Skeletal muscle tissue (tissue), 4 donors: ENCODE data around the gene SMG1. TPM values are rescaled to one million over a fixed set of nuclear protein-coding genes. Genes with fewer than 3 reads are reported as not detected.

Source experiments
- H3K27ac ChIP-seq: one replicate; pipeline ENCODE4 v1.7.0; 2013; ENCODE audit warnings: mild to moderate bottlenecking, low read depth, low read length, inconsistent platforms
- H3K27me3 ChIP-seq, 3 donors: one replicate each; pipeline ENCODE4 v1.7.0; 2013; ENCODE audit warnings: low read length in 3 of 3; ENCODE audit not compliant: control insufficient read depth in 3 of 3, insufficient read depth in 3 of 3
- H3K36me3 ChIP-seq, 3 donors: one replicate each; pipeline ENCODE4 v1.7.0; 2013; ENCODE audit warnings: low read length in 3 of 3; ENCODE audit not compliant: control insufficient read depth in 3 of 3, insufficient read depth in 3 of 3
- H3K4me1 ChIP-seq, 3 donors: one replicate each; pipeline ENCODE4 v1.7.0; 2013; ENCODE audit warnings: low read length in 3 of 3, mild to moderate bottlenecking in 3 of 3; ENCODE audit not compliant: control insufficient read depth in 3 of 3, insufficient read depth in 3 of 3
- H3K4me3 ChIP-seq, 3 donors: one replicate each; pipeline ENCODE4 v1.7.0; 2013; ENCODE audit warnings: low read length in 3 of 3
- H3K9ac ChIP-seq, 3 donors: one replicate each; pipeline ENCODE4 v1.7.0; 2013; ENCODE audit warnings: low read length in 3 of 3, mild to moderate bottlenecking in 3 of 3, moderate library complexity in 2 of 3, low read depth in 1 of 3
- H3K9me3 ChIP-seq, 3 donors: one replicate each; pipeline ENCODE4 v1.7.0; 2013; ENCODE audit warnings: low read length in 3 of 3; ENCODE audit not compliant: control insufficient read depth in 3 of 3
- total RNA-seq: library from RNA; depleted of rRNA; stranded (reverse); fragments of >200 nt; gene quantifications from one replicate; pipeline ENCODE4 v1.2.3, GENCODE V29; 2014
- donor health status: Osteomylitis.

The SMG1 gene
- total RNA-seq, 1 donor from 2014 or later: 89.2 TPM

GRCh38 chr16:18803569-18804462, 122.4 kb downstream of the SMG1 start:
- H3K9ac ChIP-seq: peak overlapping the region; percentile 30 to 48 (median 33)
- no peaks in the 10 kb centered on the region for H3K27me3 ChIP-seq
- peaks cover 3 to 14% (median 13%) of the 10 kb centered on the region in 3 donors for H3K36me3 ChIP-seq
- no peak overlapping the region for H3K4me3 ChIP-seq
- H3K9me3 ChIP-seq: no peaks in the 10 kb centered on the region
- peaks cover 17 to 28% (median 28%) of the 10 kb centered on the region in 3 donors for H3K4me1 ChIP-seq
- H3K27ac ChIP-seq: peak overlapping the region; percentile 79

GRCh38 chr16:18802767-18803343, 123.4 kb downstream of the SMG1 start:
- Histone ChIP-seq H3K4me1 (peaks cover 20 to 32% (median 28%) of the 10 kb centered on the region in 3 donors), H3K4me3 (peak overlapping the region in 1 of 3 donors; percentile 41), H3K27me3 (no peaks in the 10 kb centered on the region), H3K27ac (peak overlapping the region; percentile 79), H3K9ac (peak overlapping the region in 2 of 3 donors; percentile 33 to 48), H3K9me3 (no peaks in the 10 kb centered on the region), H3K36me3 (peaks cover 0 to 7% (median 7%) of the 10 kb centered on the region in 3 donors)

GRCh38 chr16:18801145-18801972, 124.8 kb downstream of the SMG1 start, which contains the start of gene ARL6IP1:
ARL6IP1 (minus strand) TSS chr16:18801549; CDS start chr16:18801466, 83 bp downstream.
- Histone ChIP-seq H3K27me3 (no peaks in the 10 kb centered on the region), H3K9ac (peak within 1 kb of the TSS; percentile 94 to 95 (median 95)), H3K27ac (peak within 1 kb of the TSS; percentile 86), H3K9me3 (no peaks in the 10 kb centered on the region), H3K36me3 (peaks cover 2 to 10% (median 4%) of the 10 kb centered on the region in 3 donors), H3K4me3 (peak within 1 kb of the TSS; percentile 94 to 95 (median 95)), H3K4me1 (peaks cover 20 to 32% (median 28%) of the 10 kb centered on the region in 3 donors)

- peak overlapping the region; percentile 93 to 95 (median 95) for H3K9ac ChIP-seq
- H3K4me3 ChIP-seq: peak overlapping the region; percentile 94 to 95 (median 95)
- H3K4me1 ChIP-seq: peaks cover 20 to 32% (median 28%) of the 10 kb centered on the region in 3 donors
- H3K9me3 ChIP-seq: no peaks in the 10 kb centered on the region
- peaks cover 2 to 13% (median 8%) of the 10 kb centered on the region in 3 donors for H3K36me3 ChIP-seq
- H3K27ac ChIP-seq: peak overlapping the region; percentile 86
- H3K27me3 ChIP-seq: no peaks in the 10 kb centered on the region
Measured at GRCh38 chr16:18800775-18801144, 125.4 kb downstream of the SMG1 start.

GRCh38 chr16:18800293-18800692, 125.9 kb downstream of the SMG1 start:
- Histone ChIP-seq H3K9me3 (no peaks in the 10 kb centered on the region), H3K27me3 (no peaks in the 10 kb centered on the region), H3K27ac (peak overlapping the region; percentile 86), H3K4me1 (peaks cover 20 to 32% (median 28%) of the 10 kb centered on the region in 3 donors), H3K9ac (peak overlapping the region; percentile 93 to 95 (median 95)), H3K36me3 (peaks cover 2 to 18% (median 11%) of the 10 kb centered on the region in 3 donors), H3K4me3 (peak overlapping the region; percentile 94 to 95 (median 95))

- Histone ChIP-seq H3K4me3 (peak overlapping the region; percentile 94 to 95 (median 95)), H3K27ac (no peak overlapping the region), H3K4me1 (peaks cover 20 to 27% (median 22%) of the 10 kb centered on the region in 3 donors), H3K9me3 (no peaks in the 10 kb centered on the region), H3K27me3 (no peaks in the 10 kb centered on the region), H3K9ac (peak overlapping the region; percentile 93 to 95 (median 95)), H3K36me3 (peaks cover 6 to 19% (median 14%) of the 10 kb centered on the region in 3 donors)
Measured at GRCh38 chr16:18799500-18799899, 126.7 kb downstream of the SMG1 start.

GRCh38 chr16:18797746-18798145, 128.5 kb downstream of the SMG1 start:
- H3K4me3 ChIP-seq: no peak overlapping the region
- peaks cover 21 to 33% (median 27%) of the 10 kb centered on the region in 3 donors for H3K36me3 ChIP-seq
- H3K9ac ChIP-seq: peak overlapping the region in 1 of 3 donors; percentile 13
- no peaks in the 10 kb centered on the region for H3K9me3 ChIP-seq
- no peak overlapping the region for H3K27ac ChIP-seq
- H3K27me3 ChIP-seq: no peaks in the 10 kb centered on the region
- H3K4me1 ChIP-seq: peaks cover 14 to 19% (median 15%) of the 10 kb centered on the region in 3 donors

- no peak overlapping the region for H3K4me3 ChIP-seq
- H3K27ac ChIP-seq: no peak overlapping the region
- no peaks in the 10 kb centered on the region for H3K9me3 ChIP-seq
- H3K9ac ChIP-seq: no peak overlapping the region
- H3K27me3 ChIP-seq: no peaks in the 10 kb centered on the region
- peaks cover 12 to 17% (median 14%) of the 10 kb centered on the region in 3 donors for H3K4me1 ChIP-seq
- peaks cover 27 to 39% (median 35%) of the 10 kb centered on the region in 3 donors for H3K36me3 ChIP-seq
Measured at GRCh38 chr16:18796377-18796776, 129.8 kb downstream of the SMG1 start.

- peaks cover 27 to 43% (median 42%) of the 10 kb centered on the region in 3 donors for H3K36me3 ChIP-seq
- H3K9ac ChIP-seq: no peak overlapping the region
- H3K27ac ChIP-seq: no peak overlapping the region
- no peaks in the 10 kb centered on the region for H3K9me3 ChIP-seq
- peaks cover 11 to 21% (median 14%) of the 10 kb centered on the region in 3 donors for H3K4me1 ChIP-seq
- H3K4me3 ChIP-seq: no peak overlapping the region
- no peaks in the 10 kb centered on the region for H3K27me3 ChIP-seq
Measured at GRCh38 chr16:18792836-18793433, 133.3 kb downstream of the SMG1 start.
